ENCODE measurements around the gene PLXNA4. TPM values are rescaled to one million over a fixed set of nuclear protein-coding genes. Genes with fewer than 3 reads are reported as not detected.

Gene PLXNA4
- total RNA-seq, 2 donors from 2014 or later = 24.0 to 42.7 TPM

DNA sequence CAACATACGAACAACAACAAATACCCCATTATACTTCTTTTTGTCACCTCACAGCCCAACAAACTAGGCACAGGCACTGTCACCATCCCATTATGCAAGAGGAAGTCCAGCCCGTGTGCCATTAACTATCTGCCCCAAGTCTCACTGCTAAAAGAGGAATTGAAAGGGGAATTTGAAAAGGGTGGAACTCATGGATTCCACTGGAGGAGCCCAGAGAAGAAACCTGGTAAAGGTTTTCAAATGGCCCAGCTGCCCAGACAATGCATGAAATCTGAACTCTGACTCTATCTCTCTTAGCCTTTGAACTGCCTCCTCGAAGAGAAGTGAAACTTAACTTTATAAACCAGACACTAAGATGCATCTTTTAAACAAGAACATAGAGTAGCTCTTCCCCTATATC, 130.0 kb downstream of the PLXNA4 start:
- DNase-seq = no peak
- no peak overlapping the region for H3K9ac ChIP-seq (ENCODE audit: extremely low read depth, low read length, poor library complexity, severe bottlenecking)
- no peak overlapping the region for H3K27ac ChIP-seq (ENCODE audit: low read depth, low read length)
- Mint-ChIP-seq H3K27ac (no peak overlapping the region), H3K27me3 (ENCODE audit: insufficient read depth) (no peaks in the 10 kb centered on the region), H3K36me3 (ENCODE audit: low read depth) (peaks cover 2% of the 10 kb centered on the region), H3K4me1 (peaks cover 14% of the 10 kb centered on the region), H3K9me3 (no peaks in the 10 kb centered on the region), H3K4me3 (no peak overlapping the region)
- H3K9me3 ChIP-seq (ENCODE audit: control insufficient read depth, low read length) = no peaks in the 10 kb centered on the region
- H3K27me3 ChIP-seq (ENCODE audit: control insufficient read depth, insufficient read depth, low read length, poor library complexity, severe bottlenecking) = no peaks in the 10 kb centered on the region
- H3K4me3 ChIP-seq (ENCODE audit: low read length) = no peak overlapping the region
- no peaks in the 10 kb centered on the region for H3K36me3 ChIP-seq (ENCODE audit: control insufficient read depth, insufficient read depth, low read length)
- peaks cover 6% of the 10 kb centered on the region for H3K4me1 ChIP-seq (ENCODE audit: control insufficient read depth, insufficient read depth, low read length)
- TF ChIP-seq, protein P1, sequence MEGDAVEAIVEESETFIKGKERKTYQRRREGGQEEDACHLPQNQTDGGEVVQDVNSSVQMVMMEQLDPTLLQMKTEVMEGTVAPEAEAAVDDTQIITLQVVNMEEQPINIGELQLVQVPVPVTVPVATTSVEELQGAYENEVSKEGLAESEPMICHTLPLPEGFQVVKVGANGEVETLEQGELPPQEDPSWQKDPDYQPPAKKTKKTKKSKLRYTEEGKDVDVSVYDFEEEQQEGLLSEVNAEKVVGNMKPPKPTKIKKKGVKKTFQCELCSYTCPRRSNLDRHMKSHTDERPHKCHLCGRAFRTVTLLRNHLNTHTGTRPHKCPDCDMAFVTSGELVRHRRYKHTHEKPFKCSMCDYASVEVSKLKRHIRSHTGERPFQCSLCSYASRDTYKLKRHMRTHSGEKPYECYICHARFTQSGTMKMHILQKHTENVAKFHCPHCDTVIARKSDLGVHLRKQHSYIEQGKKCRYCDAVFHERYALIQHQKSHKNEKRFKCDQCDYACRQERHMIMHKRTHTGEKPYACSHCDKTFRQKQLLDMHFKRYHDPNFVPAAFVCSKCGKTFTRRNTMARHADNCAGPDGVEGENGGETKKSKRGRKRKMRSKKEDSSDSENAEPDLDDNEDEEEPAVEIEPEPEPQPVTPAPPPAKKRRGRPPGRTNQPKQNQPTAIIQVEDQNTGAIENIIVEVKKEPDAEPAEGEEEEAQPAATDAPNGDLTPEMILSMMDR (conservative IDR thresholded peaks at IDR 0.05) = no peak
- 0 to 60% methylated on average over 1 to 3 of the region's 3 CpGs for WGBS, 2 experiments (ENCODE audit: insufficient coverage in 1 of 2, insufficient read length in 1 of 2)

GRCh38 chr7:132443761-132444520, 132.3 kb downstream of the PLXNA4 start:
- peak; percentile 63 for DNase-seq
- H3K4me1 ChIP-seq (ENCODE audit: control insufficient read depth, insufficient read depth, low read length) = peaks cover 6% of the 10 kb centered on the region
- Mint-ChIP-seq H3K27ac (no peak overlapping the region), H3K9me3 (no peaks in the 10 kb centered on the region), H3K27me3 (ENCODE audit: insufficient read depth) (no peaks in the 10 kb centered on the region), H3K4me1 (peaks cover 14% of the 10 kb centered on the region), H3K36me3 (ENCODE audit: low read depth) (peaks cover 2% of the 10 kb centered on the region), H3K4me3 (no peak overlapping the region)
- H3K9ac ChIP-seq (ENCODE audit: extremely low read depth, low read length, poor library complexity, severe bottlenecking) = no peak overlapping the region
- H3K9me3 ChIP-seq (ENCODE audit: control insufficient read depth, low read length) = no peaks in the 10 kb centered on the region
- H3K4me3 ChIP-seq (ENCODE audit: low read length) = no peak overlapping the region
- TF ChIP-seq, protein P1 (conservative IDR thresholded peaks at IDR 0.05) = peak; percentile 57
- WGBS, 2 experiments (ENCODE audit: insufficient coverage in 1 of 2, insufficient read length in 1 of 2) = 88 to 92% methylated on average over 4 to 5 of the region's 5 CpGs
- H3K27ac ChIP-seq (ENCODE audit: low read depth, low read length) = no peak overlapping the region
- H3K27me3 ChIP-seq (ENCODE audit: control insufficient read depth, insufficient read depth, low read length, poor library complexity, severe bottlenecking) = no peaks in the 10 kb centered on the region
- H3K36me3 ChIP-seq (ENCODE audit: control insufficient read depth, insufficient read depth, low read length) = no peaks in the 10 kb centered on the region

DNA sequence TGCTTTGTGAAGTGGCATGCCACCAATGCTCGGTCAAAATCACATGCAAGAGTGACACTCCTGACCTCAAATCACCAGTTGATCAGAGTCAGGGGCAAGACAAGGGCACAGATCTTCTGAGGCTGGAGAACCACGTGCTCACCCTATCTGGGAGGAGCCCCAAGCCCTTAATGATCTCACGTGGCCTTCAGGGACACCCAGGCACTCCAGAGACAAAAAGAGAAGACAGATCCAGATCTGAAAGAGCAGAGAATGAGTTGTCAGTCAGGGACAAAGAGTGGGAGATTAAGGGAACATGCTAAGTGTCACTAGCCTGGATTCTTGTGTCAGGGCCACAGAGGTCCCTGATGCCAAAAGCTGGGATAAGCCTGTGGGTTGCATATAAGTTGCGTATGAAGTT, 134.3 kb downstream of the PLXNA4 start:
- TF ChIP-seq, protein P1 (conservative IDR thresholded peaks at IDR 0.05) = no peak
- Histone ChIP-seq H3K27ac (ENCODE audit: low read depth, low read length) (no peak overlapping the region), H3K9me3 (ENCODE audit: control insufficient read depth, low read length) (no peaks in the 10 kb centered on the region), H3K4me3 (ENCODE audit: low read length) (no peak overlapping the region), H3K27me3 (ENCODE audit: control insufficient read depth, insufficient read depth, low read length, poor library complexity, severe bottlenecking) (no peaks in the 10 kb centered on the region), H3K4me1 (ENCODE audit: control insufficient read depth, insufficient read depth, low read length) (peaks cover 6% of the 10 kb centered on the region), H3K36me3 (ENCODE audit: control insufficient read depth, insufficient read depth, low read length) (no peaks in the 10 kb centered on the region), H3K9ac (ENCODE audit: extremely low read depth, low read length, poor library complexity, severe bottlenecking) (no peak overlapping the region)
- 76 to 88% methylated on average over 4 of the region's 4 CpGs for WGBS, 2 experiments (ENCODE audit: insufficient coverage in 1 of 2, insufficient read length in 1 of 2)
- Mint-ChIP-seq H3K4me1 (peaks cover 12% of the 10 kb centered on the region), H3K36me3 (ENCODE audit: low read depth) (peaks cover 2% of the 10 kb centered on the region), H3K4me3 (no peak overlapping the region), H3K9me3 (no peaks in the 10 kb centered on the region), H3K27ac (no peak overlapping the region), H3K27me3 (ENCODE audit: insufficient read depth) (no peaks in the 10 kb centered on the region)
- no peak for DNase-seq

Data from endodermal cell (in vitro differentiated cells).